ENCODE measurements around the gene STK10. TPM values are rescaled to one million over a fixed set of nuclear protein-coding genes. Genes with fewer than 3 reads are reported as not detected.

STK10 gene
- total and polyA plus RNA-seq, 2 of the 8 experiments (the other 6 are each of a cell fraction or from before 2014, with no cell fraction given), result 10.5 to 21.4 TPM

DNA sequence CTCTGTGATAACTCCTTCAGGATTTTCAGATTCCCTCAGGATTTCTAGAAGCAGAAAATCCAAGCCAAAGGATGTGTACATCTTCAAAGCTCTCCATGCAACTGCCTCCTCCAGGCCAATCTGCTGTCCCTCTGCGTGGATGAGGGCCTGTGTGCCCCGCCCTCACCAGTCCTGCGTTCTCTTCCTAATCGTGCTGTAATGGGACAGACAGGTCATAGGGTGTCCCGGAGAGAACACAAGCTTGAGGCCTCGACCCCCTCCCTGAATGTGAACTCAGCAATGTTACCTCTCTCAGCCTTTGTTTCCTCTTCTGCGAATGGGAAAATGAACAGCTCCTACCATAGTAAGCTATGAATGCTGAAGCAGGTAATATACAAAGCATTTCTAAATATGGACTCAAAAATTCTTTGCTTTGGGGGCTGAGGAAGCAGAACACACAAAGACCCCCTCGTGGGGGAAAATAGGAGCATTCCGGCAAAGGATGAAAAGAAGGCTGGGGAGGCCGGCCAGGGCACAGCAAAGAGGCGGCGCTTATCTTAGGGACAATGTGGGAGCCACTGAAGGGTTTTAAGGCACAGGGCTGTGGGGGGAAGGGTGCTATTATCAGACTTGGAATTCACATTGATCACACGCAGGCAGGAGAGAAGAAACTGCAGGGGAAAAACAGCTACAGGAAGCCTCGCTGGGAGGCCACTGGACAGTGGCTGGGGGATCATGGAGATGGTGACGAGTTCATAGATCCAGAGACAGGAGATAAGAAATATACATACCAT lies 124.4 kb downstream of the STK10 start:
- Histone ChIP-seq H2AK5ac (ENCODE audit: low read depth, low read length) (no peak overlapping the region), H4K8ac (ENCODE audit: extremely low read depth, insufficient read depth, low read length) (no peak overlapping the region), H3K4me3 (ENCODE audit: extremely low read depth in 1 of 4, insufficient read depth in 2 of 4, low read depth in 3 of 4, low read length in 4 of 4) (no peak overlapping the region)
- no peak for TF ChIP-seq TAF1 (IDR thresholded peaks at IDR 0.05; ENCODE audit: low read depth, low read length)
- no peak for TF ChIP-seq KDM1A (IDR thresholded peaks at IDR 0.05; ENCODE audit: borderline replicate concordance, low read length)
- TF ChIP-seq CHD1 (IDR thresholded peaks at IDR 0.05; ENCODE audit: low read depth, low read length), result no peak
- no peak for TF ChIP-seq EGR1 (IDR thresholded peaks at IDR 0.05; ENCODE audit: borderline replicate concordance, low read depth, low read length)
- no peak for TF ChIP-seq SUZ12 (IDR thresholded peaks at IDR 0.05; ENCODE audit: low read length)
- TF ChIP-seq CBX5 (IDR thresholded peaks at IDR 0.05; ENCODE audit: low read depth, low read length), result no peak
- TF ChIP-seq, protein P1, sequence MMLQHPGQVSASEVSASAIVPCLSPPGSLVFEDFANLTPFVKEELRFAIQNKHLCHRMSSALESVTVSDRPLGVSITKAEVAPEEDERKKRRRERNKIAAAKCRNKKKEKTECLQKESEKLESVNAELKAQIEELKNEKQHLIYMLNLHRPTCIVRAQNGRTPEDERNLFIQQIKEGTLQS (IDR thresholded peaks at IDR 0.05; ENCODE audit: insufficient read depth, low read depth, low read length), result no peak
- TF ChIP-seq YY1 (IDR thresholded peaks at IDR 0.05; ENCODE audit: low read depth, low read length), result no peak
- no peak for TF ChIP-seq TBP (IDR thresholded peaks at IDR 0.05; ENCODE audit: low read depth, low read length)
- TF ChIP-seq CTBP2 (IDR thresholded peaks at IDR 0.05; ENCODE audit: borderline replicate concordance, insufficient read depth, insufficient read length, low read length), result no peak
- TF ChIP-seq EZH2 (IDR thresholded peaks at IDR 0.05; ENCODE audit: low read depth, low read length, severe bottlenecking), result no peak
- no peak for TF ChIP-seq TAF7 (optimal IDR thresholded peaks at IDR 0.05; ENCODE audit: borderline replicate concordance, low read depth, low read length)

More for the DNA sequence above, 124.4 kb downstream of the STK10 start:
- H4K91ac ChIP-seq (replicated peaks; ENCODE audit: insufficient read length, low read length), result no peak overlapping the region
- H3K4me2 ChIP-seq (ENCODE audit: insufficient read depth in 1 of 2, low read depth in 2 of 2, low read length in 2 of 2), result no peak overlapping the region
- no peak overlapping the region for H2BK12ac ChIP-seq (ENCODE audit: low read depth, low read length)
- 77% methylated on average over 15 of the region's 15 CpGs; no CpG with 5 or more reads in 1 of the 2 experiments for WGBS, 2 experiments (ENCODE audit: extremely low coverage in 1 of 2, insufficient coverage in 1 of 2, insufficient read length in 1 of 2, insufficient replicate concordance in 2 of 2, low coverage in 1 of 2, low lambda C conversion rate in 2 of 2, missing lambda C conversion rate in 1 of 2)
- no peaks in the 10 kb centered on the region for H3K9me3 ChIP-seq (ENCODE audit: insufficient read depth in 2 of 2, low read depth in 1 of 2, low read length in 1 of 2)
- no peak overlapping the region for H2AFZ ChIP-seq (ENCODE audit: low read length)
- H3K23ac ChIP-seq (ENCODE audit: insufficient read length), result no peak overlapping the region
- H4K20me1 ChIP-seq (replicated peaks in 1 of 2; ENCODE audit: control insufficient read depth in 1 of 2, insufficient read depth in 2 of 2, low read length in 2 of 2), result no peaks in the 10 kb centered on the region
- no peak for DNase-seq (ENCODE audit: low read depth in 1 of 2, low spot score in 2 of 2)
- no peak overlapping the region for H3K27ac ChIP-seq (ENCODE audit: low read depth, low read length)
- no peak overlapping the region for H3K9ac ChIP-seq (replicated peaks in 1 of 4; ENCODE audit: extremely low read depth in 1 of 4, low read depth in 3 of 4, low read length in 3 of 4)
- H3K36me3 ChIP-seq (ENCODE audit: control insufficient read depth in 2 of 4, insufficient read depth in 4 of 4, low read length in 3 of 4), result peaks cover 0 to 5% (median under 1%) of the 10 kb centered on the region in 4 experiments; a peak in 2 of 8 replicates
- FAIRE-seq, result no peak
- ChIA-PET CTCF (ENCODE audit: partially characterized antibody) (interaction anchor here (0.7 to 2.0 kb wide), 9 partner anchors 9 to 151 kb away, joined by 3 to 11 read pairs (median 4); no protein-coding TSS in a partner anchor), POLR2A (ENCODE audit: partially characterized antibody) (interaction anchor here (0.6 kb wide), 1 partner anchor 163 kb away, joined by 3 read pairs; no protein-coding TSS in a partner anchor)
- H3K4ac ChIP-seq (replicated peaks; ENCODE audit: insufficient read length, low read depth, low read length), result no peak overlapping the region
- H2BK20ac ChIP-seq (ENCODE audit: low read length), result no peak overlapping the region
- H3K14ac ChIP-seq (ENCODE audit: insufficient read length), result no peak overlapping the region
- no peak overlapping the region for H2BK5ac ChIP-seq (ENCODE audit: low read depth, low read length)
- no peak overlapping the region for H4K5ac ChIP-seq (ENCODE audit: insufficient read length, low read depth, low read length)
- no peaks in the 10 kb centered on the region for H3K27me3 ChIP-seq (replicated peaks in 1 of 4; ENCODE audit: control insufficient read depth in 3 of 4, extremely low read depth in 1 of 4, insufficient read depth in 3 of 4, low read length in 3 of 4)
- no peak overlapping the region for H3K18ac ChIP-seq (ENCODE audit: extremely low read depth, low read length)
- no peak overlapping the region for H3K56ac ChIP-seq (replicated peaks; ENCODE audit: insufficient read length, low read depth, low read length)
- H2BK120ac ChIP-seq (replicated peaks; ENCODE audit: low read depth, low read length), result no peak overlapping the region
- no peaks in the 10 kb centered on the region for H3K23me2 ChIP-seq (ENCODE audit: low read depth, low read length)
- H3K79me1 ChIP-seq (ENCODE audit: low read depth, low read length), result no peaks in the 10 kb centered on the region
- no peak overlapping the region for H2BK15ac ChIP-seq (ENCODE audit: low read length)
- H3K4me1 ChIP-seq (replicated peaks in 1 of 4; ENCODE audit: control insufficient read depth in 3 of 4, insufficient read depth in 4 of 4, low read length in 3 of 4), result peaks cover 0 to 5% (median 0%) of the 10 kb centered on the region in 4 experiments; a peak in 4 of 7 replicates
- H3K79me2 ChIP-seq (ENCODE audit: control insufficient read depth in 1 of 2, insufficient read depth in 2 of 2, low read length in 2 of 2), result no peaks in the 10 kb centered on the region

Measured in H1 (cell line).